GM06990 (cell line): ENCODE data around the gene RECQL5.

Experiments
- DNase-seq: peaks from one replicate; pipeline ENCODE4 v3.0.0-alpha.2; 2011; ENCODE audit not compliant: insufficient read length; ENCODE audit errors: extremely low read depth
- H3K27me3 ChIP-seq: replicated peaks from 2 replicates; pipeline ENCODE4 v1.6.0; 2011; ENCODE audit warnings: low read length; ENCODE audit not compliant: control insufficient read depth, insufficient read depth
- H3K36me3 ChIP-seq: 2 replicates; pipeline ENCODE4 v1.5.1; 2011; ENCODE audit warnings: low read length; ENCODE audit not compliant: control insufficient read depth, insufficient read depth
- H3K4me3 ChIP-seq: replicated peaks from 2 replicates; pipeline ENCODE4 v1.5.1; 2011; ENCODE audit warnings: low read depth, mild to moderate bottlenecking, control low read depth, low read length
- CTCF ChIP-seq: IDR thresholded peaks from 2 replicates; pipeline ENCODE4 v1.5.1; 2011; ENCODE audit warnings: low read length, control low read depth, mild to moderate bottlenecking, inconsistent platforms; ENCODE audit not compliant: insufficient read depth, poor library complexity, severe bottlenecking

The RECQL5 gene

GRCh38 chr17:75684924-75685323 lies 18.0 kb upstream of the RECQL5 start:
- H3K36me3 ChIP-seq: peaks cover 4% of the 10 kb centered on the region
- no peak for TF ChIP-seq CTCF
- DNase-seq: no peak
- H3K27me3 ChIP-seq: no peaks in the 10 kb centered on the region
- no peak overlapping the region for H3K4me3 ChIP-seq

GRCh38 chr17:75684249-75684648 lies 17.3 kb upstream of the RECQL5 start:
- no peak for TF ChIP-seq CTCF
- no peak overlapping the region for H3K4me3 ChIP-seq
- DNase-seq: no peak
- no peaks in the 10 kb centered on the region for H3K27me3 ChIP-seq
- peaks cover 5% of the 10 kb centered on the region for H3K36me3 ChIP-seq

GRCh38 chr17:75683583-75683982 lies 16.6 kb upstream of the RECQL5 start:
- H3K4me3 ChIP-seq: no peak overlapping the region
- no peaks in the 10 kb centered on the region for H3K27me3 ChIP-seq
- DNase-seq: no peak
- TF ChIP-seq CTCF: no peak
- peaks cover 5% of the 10 kb centered on the region for H3K36me3 ChIP-seq

GRCh38 chr17:75681289-75681688 lies 14.3 kb upstream of the RECQL5 start:
- H3K36me3 ChIP-seq: peaks cover 8% of the 10 kb centered on the region
- no peak overlapping the region for H3K4me3 ChIP-seq
- no peak for TF ChIP-seq CTCF
- no peaks in the 10 kb centered on the region for H3K27me3 ChIP-seq
- DNase-seq: no peak

GRCh38 chr17:75680431-75680830 lies 13.5 kb upstream of the RECQL5 start:
- peaks cover 8% of the 10 kb centered on the region for H3K36me3 ChIP-seq
- TF ChIP-seq CTCF: no peak
- no peaks in the 10 kb centered on the region for H3K27me3 ChIP-seq
- no peak overlapping the region for H3K4me3 ChIP-seq
- DNase-seq: no peak

GRCh38 chr17:75679706-75680211 lies 12.8 kb upstream of the RECQL5 start:
- DNase-seq: no peak
- no peak for TF ChIP-seq CTCF
- H3K36me3 ChIP-seq: peaks cover 8% of the 10 kb centered on the region
- no peaks in the 10 kb centered on the region for H3K27me3 ChIP-seq
- no peak overlapping the region for H3K4me3 ChIP-seq
